NCI-H82 treated with DMSO at 0.1 percent for 48 hours (cell line): ENCODE measurements around the gene C10orf95.
"Not testable (repeated sequence)": the region's sequence is repeated elsewhere in the genome, so short reads cannot be mapped to it uniquely, and the experiment has no call there.

Experiments
- DNase-seq: peaks from one replicate; lab custom pipeline; 2025; ENCODE audit not compliant: unreplicated experiment; lab: John Stamatoyannopoulos, UW

C10orf95 gene

DNA sequence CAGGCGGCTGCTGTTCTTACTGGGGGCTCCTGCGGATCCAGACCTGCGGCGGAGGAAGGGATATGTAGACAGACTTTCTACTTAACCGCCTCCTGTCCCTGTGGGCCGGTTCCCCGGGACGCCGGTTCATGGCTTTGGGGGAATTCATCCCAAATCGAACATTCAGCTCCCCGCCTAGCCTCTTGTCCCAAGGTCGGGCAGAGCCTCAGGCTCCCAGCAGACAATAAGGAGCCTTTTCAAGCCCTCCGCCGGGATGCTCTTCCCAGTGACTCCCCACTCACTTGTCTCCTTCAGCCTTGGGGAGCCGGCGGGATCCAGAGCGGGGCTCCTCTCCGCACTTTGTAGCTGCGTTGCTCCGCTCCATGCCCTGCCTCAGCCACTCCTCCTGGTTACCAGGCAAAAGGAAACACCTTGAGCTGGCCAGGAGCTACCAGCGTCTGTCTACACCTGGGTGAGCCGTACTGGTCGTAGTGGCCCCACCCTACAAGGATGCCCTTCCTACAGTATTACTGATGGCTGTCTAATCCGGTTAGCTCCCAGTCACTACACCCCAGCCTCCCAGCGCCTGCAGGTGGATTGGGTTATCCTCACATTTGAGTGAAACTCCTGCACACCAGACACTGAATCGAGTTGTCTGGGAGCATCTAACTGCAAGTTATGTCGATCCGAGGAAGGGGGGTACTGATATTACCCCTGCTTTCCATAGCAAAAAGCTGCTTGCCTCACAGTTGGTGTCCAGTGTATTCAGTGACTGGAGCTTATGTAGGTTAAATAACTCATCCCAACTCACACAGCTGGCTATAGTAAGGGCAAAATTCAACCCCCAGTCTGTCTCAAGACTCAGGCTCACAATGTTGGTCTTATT is at the start of gene C10orf95:
Gene C10orf95 (minus strand): TSS at position 439 of the 865 bp plus-strand sequence. CDS start 450 bp downstream, outside the sequence.
- peak; percentile 50 for DNase-seq

GRCh38 chr10:102500686-102501085 is 49.3 kb upstream of the C10orf95 start:
- not testable (repeated sequence) for DNase-seq

DNA sequence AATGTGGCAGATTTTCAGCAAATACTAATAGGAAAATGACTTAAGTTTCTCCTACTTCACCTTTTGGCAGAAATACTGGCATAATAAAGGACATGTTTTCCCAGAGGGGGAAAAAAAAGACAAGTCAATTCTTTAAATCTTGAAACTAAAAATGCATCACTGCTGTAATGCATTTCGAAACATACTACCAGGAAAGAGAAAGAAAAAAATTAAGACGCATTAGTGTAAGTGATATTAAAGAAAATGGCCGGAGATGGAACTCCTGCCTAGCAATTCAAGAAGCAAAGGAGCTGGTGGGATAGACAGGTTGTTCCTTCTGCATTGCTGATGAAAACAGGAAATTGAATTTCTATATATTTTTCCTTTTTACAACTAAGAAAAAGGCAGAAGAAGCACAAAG is 48.0 kb upstream of the C10orf95 start:
- no peak for DNase-seq

DNA sequence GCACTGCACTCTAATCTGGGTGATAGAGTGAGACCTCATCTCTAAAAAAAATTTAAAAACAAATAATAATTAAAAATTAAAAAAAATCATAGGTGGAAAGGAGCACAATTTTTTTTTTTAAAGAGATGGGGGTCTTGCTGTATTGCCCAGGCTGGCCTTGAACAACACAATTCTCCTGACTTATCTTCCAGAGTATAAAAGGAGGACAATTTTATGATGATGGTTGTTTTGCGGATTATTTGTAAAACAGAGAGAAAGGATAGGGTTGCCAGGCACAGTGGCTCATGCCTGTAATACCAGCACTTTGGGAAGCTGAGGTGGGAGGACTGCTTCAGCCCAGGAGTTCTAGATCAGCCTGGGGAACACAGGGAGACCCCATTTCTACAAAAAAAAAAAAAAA is 46.2 kb upstream of the C10orf95 start:
- no peak for DNase-seq

DNA sequence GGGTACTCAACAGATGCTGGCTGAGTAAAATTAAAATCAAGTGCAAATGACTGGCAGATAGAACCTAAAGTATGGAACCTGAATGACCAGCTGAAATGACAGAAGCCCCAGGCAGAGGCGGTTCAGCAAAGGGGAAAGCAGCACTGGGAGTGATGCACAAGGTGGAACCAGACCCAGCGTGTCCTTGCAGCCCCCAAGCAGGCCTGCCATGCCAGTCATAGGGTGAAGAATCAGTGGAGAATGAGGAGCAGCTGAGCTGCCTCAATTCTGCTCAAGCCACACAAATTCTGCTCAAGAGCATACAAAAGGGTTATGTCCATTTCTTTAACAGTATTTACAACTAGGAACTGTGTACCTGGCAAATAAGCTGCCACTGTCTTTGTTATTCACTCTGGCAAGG is 42.4 kb upstream of the C10orf95 start:
- DNase-seq, result no peak

GRCh38 chr10:102492983-102493382 is 41.6 kb upstream of the C10orf95 start:
- no peak for DNase-seq

DNA sequence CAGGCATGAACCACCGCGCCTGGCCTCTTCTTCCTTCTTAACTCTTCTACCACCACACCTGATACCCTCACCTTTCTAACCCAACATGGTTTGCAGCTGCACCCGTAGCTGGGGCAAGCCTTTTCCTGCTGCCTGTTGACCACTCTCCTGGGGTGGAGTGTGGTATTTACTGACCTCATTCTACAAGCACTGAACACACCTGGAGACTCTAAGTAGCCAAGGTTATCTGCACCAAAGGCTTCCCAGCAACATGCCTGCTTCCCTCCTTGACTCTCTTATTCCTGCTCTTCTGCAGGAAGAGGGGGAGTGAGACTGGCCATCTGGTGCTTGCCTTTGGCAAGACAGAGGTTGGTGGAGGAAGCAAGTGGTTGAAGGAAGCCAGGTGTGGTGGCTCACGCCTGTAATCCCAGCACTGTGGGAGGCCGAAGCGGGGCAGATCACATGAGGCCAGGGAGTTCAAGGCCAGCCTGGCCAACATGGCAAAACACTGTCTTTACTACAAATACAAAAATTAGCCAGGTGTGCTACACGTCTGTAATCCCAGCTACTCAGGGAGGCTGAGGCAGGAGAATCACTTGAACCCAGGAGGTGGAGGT is 41.1 kb upstream of the C10orf95 start:
- DNase-seq, result no peak

DNA sequence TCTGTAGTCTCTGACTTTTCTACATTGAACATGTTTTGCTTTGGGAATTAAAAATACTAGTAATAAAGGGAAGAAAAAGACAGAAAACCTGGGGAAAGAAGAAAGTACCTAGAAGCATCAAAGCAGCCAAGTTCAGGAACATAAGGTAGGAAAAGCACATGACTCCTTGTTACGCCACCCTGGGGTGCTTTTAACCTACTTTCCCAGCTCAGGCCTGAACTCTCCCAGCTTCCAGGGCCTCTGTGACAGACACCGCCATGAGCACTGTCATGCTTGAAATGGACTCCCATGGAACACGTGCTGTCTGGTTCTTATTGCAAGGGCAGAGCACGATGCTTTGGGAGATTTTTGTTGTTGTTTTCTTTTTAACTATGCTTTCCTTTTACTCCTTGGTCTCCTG is 39.8 kb upstream of the C10orf95 start:
- DNase-seq, result no peak

- no peak for DNase-seq
Observed at GRCh38 chr10:102485093-102485784, 33.9 kb upstream of the C10orf95 start.

DNA sequence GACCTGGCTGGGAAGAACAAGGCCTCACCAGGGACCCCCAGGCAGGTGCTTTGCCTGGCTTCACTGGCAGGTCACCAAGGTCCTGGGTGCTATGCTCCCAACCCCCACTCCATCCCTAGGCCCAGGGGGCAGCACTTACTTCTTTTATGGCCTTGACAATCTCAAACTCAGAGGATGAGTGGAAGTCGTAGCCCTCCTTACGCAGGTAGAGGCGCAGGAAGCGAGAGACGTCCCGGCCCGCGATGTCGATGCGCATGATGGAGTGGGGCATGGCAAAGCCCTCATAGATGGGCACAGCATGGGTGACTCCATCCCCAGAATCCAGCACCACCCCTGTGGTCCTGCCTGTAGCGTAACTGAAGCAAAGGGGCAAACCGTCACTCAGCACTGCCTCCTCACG is 32.7 kb upstream of the C10orf95 start:
- no peak for DNase-seq

GRCh38 chr10:102480396-102480795 is 29.1 kb upstream of the C10orf95 start:
- no peak for DNase-seq

GRCh38 chr10:102479651-102480050 is 28.3 kb upstream of the C10orf95 start:
- no peak for DNase-seq

- DNase-seq, result no peak
Observed at GRCh38 chr10:102476466-102477141, 25.3 kb upstream of the C10orf95 start.

DNA sequence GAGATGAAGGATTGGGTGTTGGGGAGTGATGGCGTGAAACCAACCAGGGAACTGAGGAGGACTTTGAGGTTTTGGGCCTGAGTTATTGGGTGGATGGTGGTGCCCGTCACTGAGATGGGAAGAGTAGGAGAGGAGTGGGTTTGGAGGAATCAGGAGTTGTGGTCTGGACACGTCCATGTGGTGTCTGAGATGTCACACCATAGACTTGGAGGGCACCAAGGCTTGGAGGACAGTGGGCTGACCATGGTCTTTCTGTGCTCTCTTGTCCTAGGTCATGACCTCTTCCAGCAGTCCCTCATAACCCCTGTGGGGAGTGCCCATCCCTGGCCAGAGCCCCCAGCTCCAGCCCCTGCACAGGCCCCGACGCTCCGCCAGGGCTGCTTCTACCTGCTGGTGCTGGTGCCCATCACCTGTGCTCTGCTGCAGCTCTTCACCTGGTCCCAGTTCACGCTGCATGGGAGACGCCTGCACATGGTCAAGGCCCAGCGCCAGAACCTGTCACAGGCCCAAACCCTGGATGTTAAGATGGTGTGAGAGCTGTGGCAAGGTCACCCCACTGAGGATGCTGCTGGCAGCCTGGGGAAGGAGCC is 24.2 kb upstream of the C10orf95 start:
- no peak for DNase-seq

DNA sequence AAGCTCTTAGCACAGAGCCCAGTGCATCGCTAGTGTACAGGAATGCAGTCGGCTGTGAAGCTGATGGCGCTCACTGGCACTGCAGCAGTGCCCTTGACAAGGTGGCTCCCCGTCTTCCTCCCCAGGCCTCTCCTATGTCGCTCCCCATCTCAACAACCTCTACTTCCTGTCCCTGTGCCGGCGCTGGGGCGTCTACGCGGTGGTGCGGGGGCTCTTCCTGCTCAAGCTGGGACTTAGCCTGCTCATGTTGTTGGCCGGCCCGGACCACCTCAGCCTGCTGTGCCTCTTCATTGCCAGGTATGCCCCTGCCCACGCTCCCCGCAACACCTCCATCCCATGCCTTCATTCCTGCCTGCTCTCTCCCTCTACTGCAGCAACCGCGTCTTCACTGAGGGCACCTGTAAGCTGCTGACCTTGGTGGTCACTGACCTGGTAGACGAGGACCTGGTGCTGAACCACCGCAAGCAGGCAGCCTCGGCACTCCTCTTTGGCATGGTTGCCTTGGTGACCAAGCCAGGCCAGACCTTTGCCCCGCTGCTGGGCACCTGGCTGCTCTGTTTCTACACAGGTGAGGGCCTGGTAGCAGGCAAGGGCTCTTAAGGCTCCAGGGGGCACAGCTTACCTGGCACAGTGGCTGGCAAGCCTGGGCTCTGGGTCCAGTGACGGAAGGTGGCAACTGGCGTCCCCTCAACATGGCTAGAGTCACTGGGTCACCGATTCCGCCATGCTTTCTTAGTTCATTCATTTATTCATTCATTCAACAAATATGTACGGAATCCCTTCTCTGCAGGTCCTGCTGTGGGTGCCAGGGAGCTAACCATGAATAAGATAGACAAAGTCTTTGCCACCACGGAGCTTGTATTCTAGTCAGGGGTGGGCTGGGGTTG is 22.3 kb upstream of the C10orf95 start:
- no peak for DNase-seq

GRCh38 chr10:102470579-102471546 is 19.5 kb upstream of the C10orf95 start:
- DNase-seq, result no peak

- no peak for DNase-seq
Observed at GRCh38 chr10:102468683-102469082, 17.3 kb upstream of the C10orf95 start.

GRCh38 chr10:102467971-102468438 is 16.7 kb upstream of the C10orf95 start:
- no peak for DNase-seq

DNA sequence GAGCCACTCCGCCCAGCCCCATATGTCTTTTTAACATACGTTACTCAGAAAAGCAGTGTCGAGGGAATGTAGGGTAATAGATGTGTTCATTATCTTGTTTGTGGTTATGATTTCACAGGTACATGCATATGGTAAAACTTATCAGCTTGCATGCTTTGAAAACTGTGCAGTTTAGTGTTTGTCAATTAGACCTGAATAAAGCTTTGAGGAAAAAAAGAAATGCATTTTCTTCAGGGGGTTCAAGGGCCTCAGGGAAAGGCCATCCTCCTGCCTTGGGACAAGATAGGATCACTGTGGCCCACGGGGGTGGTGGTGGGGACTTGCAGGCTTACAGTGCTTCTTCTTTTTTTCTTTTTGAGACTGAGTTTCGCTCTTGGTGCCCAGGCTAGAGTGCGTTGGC is 16.0 kb upstream of the C10orf95 start:
- no peak for DNase-seq
